CD4-positive, alpha-beta T cell (primary cell): ENCODE results near the gene WEE1. TPM values are rescaled to one million over a fixed set of nuclear protein-coding genes. Genes with fewer than 3 reads are reported as not detected.

ENCODE experiments used
- ATAC-seq: fragments of 200-7000 bp; cut with Tn5 transposase; one replicate; pipeline ENCODE4 v1.10.0; 2022; ENCODE audit warnings: mild to moderate bottlenecking; ENCODE audit not compliant: poor library complexity
- CTCF ChIA-PET: fragments of 350-600 bp; sonication (Branson Sonifier 250); formaldehyde crosslinking; loops from one replicate; lab custom pipeline; 2021; ENCODE audit warnings: antibody characterized with exemption, inconsistent platforms; lab: Charles Lee
- POLR2A ChIA-PET: fragments of 350-600 bp; sonication (Branson Sonifier 250); formaldehyde crosslinking; loops from one replicate; lab custom pipeline; 2021; ENCODE audit warnings: antibody characterized with exemption, inconsistent platforms; lab: Charles Lee
- DNase-seq, 14 experiments: peaks; one replicate each; pipeline ENCODE4 v3.0.0-alpha.2; 2013 to 2020; ENCODE audit warnings: mixed read lengths in 2 of 14
- H3K27ac ChIP-seq, 2 donors: one replicate each; pipeline versions ENCODE4 v1.5.1 to v1.7.0; 2013; ENCODE audit warnings: low read length in 2 of 2, low read depth in 1 of 2, mild to moderate bottlenecking in 1 of 2
- H3K27me3 ChIP-seq, 2 experiments: 1 replicate in 1 of 2; 2 replicates in 1 of 2; pipeline versions ENCODE4 v1.6.1 to v1.7.0; 2013; ENCODE audit warnings: low read length in 2 of 2, control low read depth in 1 of 2, mild to moderate bottlenecking in 1 of 2, moderate library complexity in 1 of 2; ENCODE audit not compliant: insufficient read depth in 2 of 2, control insufficient read depth in 1 of 2
- H3K36me3 ChIP-seq: one replicate; pipeline ENCODE4 v1.6.1; 2013; ENCODE audit warnings: low read length, control low read depth; ENCODE audit not compliant: insufficient read depth
- H3K4me1 ChIP-seq: one replicate; pipeline ENCODE4 v1.6.1; 2013; ENCODE audit warnings: low read length, control low read depth; ENCODE audit not compliant: insufficient read depth
- H3K4me3 ChIP-seq: one replicate; pipeline ENCODE4 v1.5.1; 2013; ENCODE audit warnings: mild to moderate bottlenecking, low read length, moderate library complexity
- H3K9me3 ChIP-seq, 2 experiments: 1 replicate in 1 of 2; 2 replicates in 1 of 2; pipeline versions ENCODE4 v1.6.1 to v1.7.0; 2013; ENCODE audit warnings: low read length in 2 of 2, mild to moderate bottlenecking in 2 of 2, control low read depth in 1 of 2, moderate library complexity in 1 of 2; ENCODE audit not compliant: control insufficient read depth in 1 of 2, insufficient read depth in 1 of 2
- H3K27ac Mint-ChIP-seq: one replicate; pipeline ENCODE4 v1.8.0; 2020; ENCODE audit warnings: mixed read lengths
- H3K27me3 Mint-ChIP-seq: one replicate; pipeline ENCODE4 v1.8.0; 2021; ENCODE audit warnings: mixed read lengths
- H3K36me3 Mint-ChIP-seq: one replicate; pipeline ENCODE4 v1.8.0; 2021; ENCODE audit warnings: low read depth, mixed read lengths
- H3K4me1 Mint-ChIP-seq: one replicate; pipeline ENCODE4 v1.8.0; 2021; ENCODE audit warnings: low read depth, mixed read lengths
- H3K4me3 Mint-ChIP-seq: one replicate; pipeline ENCODE4 v1.8.0; 2020; ENCODE audit warnings: mild to moderate bottlenecking, mixed read lengths
- H3K9me3 Mint-ChIP-seq: one replicate; pipeline ENCODE4 v1.8.0; 2020; ENCODE audit warnings: mixed read lengths
- CTCF ChIP-seq: fragments of 200-600 bp; IDR thresholded peaks from one replicate; pipeline ENCODE4 v1.8.0; 2022; ENCODE audit warnings: antibody characterized with exemption, mild to moderate bottlenecking
- intact Hi-C, 2 experiments: fragments of 100-400 bp; cut with DNase I in 1 of 2; cut with micrococcal nuclease in 1 of 2; formaldehyde crosslinking; loops; one replicate each; pipeline versions ENCODE4 v1.15.1 to v1.9.0; 2023 to 2025; cut with DNase I, micrococcal nuclease
- total RNA-seq, 174 experiments: library from RNA in 2 of 174; stranded (reverse) in 2 of 174; gene quantifications; one replicate each; pipeline ENCODE4 v1.2.3 and lab custom pipeline; 2021 to 2026

Gene WEE1
- total RNA-seq, 2 experiments from 2014 or later: 9.3 to 10.7 TPM

GRCh38 chr11:9561279-9561982 is 12.0 kb upstream of the WEE1 start:
- peaks cover 14% of the 10 kb centered on the region for H3K9me3 Mint-ChIP-seq
- no peak for TF ChIP-seq CTCF
- H3K27me3 ChIP-seq: no peaks in the 10 kb centered on the region
- intact Hi-C loops: no loop called here
- H3K27me3 Mint-ChIP-seq: no peaks in the 10 kb centered on the region
- ATAC-seq (no peak), DNase-seq (no peak)
- H3K36me3 Mint-ChIP-seq: peaks cover 33% of the 10 kb centered on the region
- ChIA-PET CTCF (no interaction called here), POLR2A (no interaction called here)
- peaks cover 8% of the 10 kb centered on the region for H3K4me1 Mint-ChIP-seq
- peaks cover 0 to 8% of the 10 kb centered on the region in 2 experiments for H3K9me3 ChIP-seq
- H3K4me3 Mint-ChIP-seq: no peak overlapping the region
- H3K27ac Mint-ChIP-seq: no peak overlapping the region
- H3K36me3 ChIP-seq: no peaks in the 10 kb centered on the region
- H3K27ac ChIP-seq: no peak overlapping the region
- no peak overlapping the region for H3K4me3 ChIP-seq
- peaks cover 4% of the 10 kb centered on the region for H3K4me1 ChIP-seq

- ATAC-seq (no peak), DNase-seq (no peak)
- no peak for TF ChIP-seq CTCF
- Histone ChIP-seq H3K27ac (no peak overlapping the region), H3K4me1 (peaks cover 4% of the 10 kb centered on the region), H3K4me3 (no peak overlapping the region), H3K27me3 (no peaks in the 10 kb centered on the region), H3K36me3 (no peaks in the 10 kb centered on the region), H3K9me3 (peaks cover 0 to 8% of the 10 kb centered on the region in 2 experiments)
- peaks cover 14% of the 10 kb centered on the region for H3K9me3 Mint-ChIP-seq
- peaks cover 8% of the 10 kb centered on the region for H3K4me1 Mint-ChIP-seq
- POLR2A ChIA-PET: no interaction called here
- peaks cover 20% of the 10 kb centered on the region for H3K36me3 Mint-ChIP-seq
- no peaks in the 10 kb centered on the region for H3K27me3 Mint-ChIP-seq
- CTCF ChIA-PET: no interaction called here
- intact Hi-C loops: no loop called here
- H3K27ac Mint-ChIP-seq: no peak overlapping the region
- H3K4me3 Mint-ChIP-seq: no peak overlapping the region
Observed at GRCh38 chr11:9562716-9563115, 10.8 kb upstream of the WEE1 start.

GRCh38 chr11:9563196-9563730 is 10.2 kb upstream of the WEE1 start:
- no peak overlapping the region for H3K27ac Mint-ChIP-seq
- H3K4me3 Mint-ChIP-seq: no peak overlapping the region
- intact Hi-C loops: no loop called here
- H3K4me1 ChIP-seq: peaks cover 4% of the 10 kb centered on the region
- no peak overlapping the region for H3K4me3 ChIP-seq
- H3K9me3 Mint-ChIP-seq: peaks cover 14% of the 10 kb centered on the region
- no peak overlapping the region for H3K27ac ChIP-seq
- no peaks in the 10 kb centered on the region for H3K27me3 ChIP-seq
- peaks cover 0 to 8% of the 10 kb centered on the region in 2 experiments for H3K9me3 ChIP-seq
- peaks cover 9% of the 10 kb centered on the region for H3K4me1 Mint-ChIP-seq
- ATAC-seq (no peak), DNase-seq (no peak)
- TF ChIP-seq CTCF: no peak
- no peaks in the 10 kb centered on the region for H3K36me3 ChIP-seq
- peaks cover 20% of the 10 kb centered on the region for H3K36me3 Mint-ChIP-seq
- ChIA-PET CTCF (interaction anchor here (0.6 kb wide), 1 partner anchor 65 kb away, joined by 3 read pairs; no protein-coding TSS in a partner anchor), POLR2A (no interaction called here)
- H3K27me3 Mint-ChIP-seq: no peaks in the 10 kb centered on the region
